MCF 10A (cell line): ENCODE results near the gene SLC13A4. TPM values are rescaled to one million over a fixed set of nuclear protein-coding genes. Genes with fewer than 3 reads are reported as not detected.
A peak's percentile ranks its signal among the peaks of the same experiment; 100 is the strongest.
"Not testable (repeated sequence)": the region's sequence is repeated elsewhere in the genome, so short reads cannot be mapped to it uniquely, and the experiment has no call there.

Experiments
- Bru-seq: library from RNA; stranded (reverse); fragments of 400-500 nt; gene quantifications from one replicate; lab custom pipeline; 2021; lab: Mats Ljungman, UMichigan
- BruChase-seq, 2 experiments: library from RNA; stranded (reverse); fragments of 400-500 nt; gene quantifications; one replicate each; lab custom pipeline; 2021; lab: Mats Ljungman, UMichigan
- BruUV-seq: library from RNA; stranded (reverse); fragments of 400-500 nt; replicated peaks from 2 replicates; lab custom pipeline; 2021; lab: Mats Ljungman, UMichigan
- CTCF ChIA-PET: fragments of 300-600 bp; sonication (Branson Sonifier 250); formaldehyde crosslinking; extraction: SDS; loops from one replicate; lab custom pipeline; 2021; ENCODE audit warnings: antibody characterized with exemption, inconsistent platforms; lab: Yijun Ruan, JAX
- POLR2A ChIA-PET: fragments of 300-600, 350-650 bp; sonication (Branson Sonifier 250); formaldehyde crosslinking; extraction: SDS; loops from one replicate; lab custom pipeline; 2020; ENCODE audit warnings: antibody characterized with exemption, inconsistent platforms; lab: Yijun Ruan, JAX
- DNase-seq: peaks from one replicate; pipeline ENCODE4 v3.0.0-alpha.2; 2018; ENCODE audit not compliant: unreplicated experiment
- H3K27ac Mint-ChIP-seq: one replicate; pipeline ENCODE4 v1.8.0; 2022; ENCODE audit warnings: mild to moderate bottlenecking, low read depth, mixed read lengths; ENCODE audit not compliant: unreplicated experiment
- H3K27me3 Mint-ChIP-seq: one replicate; pipeline ENCODE4 v1.8.0; 2022; ENCODE audit warnings: mixed read lengths; ENCODE audit not compliant: insufficient read depth, unreplicated experiment
- H3K36me3 Mint-ChIP-seq: one replicate; pipeline ENCODE4 v1.8.0; 2022; ENCODE audit warnings: mild to moderate bottlenecking, moderate library complexity, mixed read lengths; ENCODE audit not compliant: insufficient read depth, unreplicated experiment
- H3K4me1 Mint-ChIP-seq: one replicate; pipeline ENCODE4 v1.8.0; 2022; ENCODE audit warnings: mixed read lengths; ENCODE audit not compliant: insufficient read depth, unreplicated experiment
- H3K4me3 Mint-ChIP-seq: one replicate; pipeline ENCODE4 v1.8.0; 2022; ENCODE audit warnings: mild to moderate bottlenecking, moderate library complexity, mixed read lengths; ENCODE audit not compliant: unreplicated experiment
- H3K9me3 Mint-ChIP-seq: one replicate; pipeline ENCODE4 v1.8.0; 2022; ENCODE audit warnings: mixed read lengths; ENCODE audit not compliant: unreplicated experiment
- intact Hi-C: fragments of 100-400 bp; cut with micrococcal nuclease; formaldehyde crosslinking; loops from 2 replicates; pipeline ENCODE4 v1.14.1; 2022
- long read RNA-seq: library from polyadenylated mRNA; stranded (forward); transcript quantifications from one replicate; pipeline ENCODE4 v2.0.0, GENCODE V29; 2022
- total RNA-seq: library from RNA; stranded (reverse); gene quantifications from 2 replicates; pipeline ENCODE4 v1.2.3, GENCODE V29; 2022
- TF ChIP-seq, protein P1 (sequence below): fragments of 200-600 bp; IDR thresholded peaks from one replicate; pipeline ENCODE4 v1.8.0; 2022; ENCODE audit warnings: antibody characterized with exemption, mild to moderate bottlenecking; ENCODE audit not compliant: unreplicated experiment

Gene SLC13A4, protein sequence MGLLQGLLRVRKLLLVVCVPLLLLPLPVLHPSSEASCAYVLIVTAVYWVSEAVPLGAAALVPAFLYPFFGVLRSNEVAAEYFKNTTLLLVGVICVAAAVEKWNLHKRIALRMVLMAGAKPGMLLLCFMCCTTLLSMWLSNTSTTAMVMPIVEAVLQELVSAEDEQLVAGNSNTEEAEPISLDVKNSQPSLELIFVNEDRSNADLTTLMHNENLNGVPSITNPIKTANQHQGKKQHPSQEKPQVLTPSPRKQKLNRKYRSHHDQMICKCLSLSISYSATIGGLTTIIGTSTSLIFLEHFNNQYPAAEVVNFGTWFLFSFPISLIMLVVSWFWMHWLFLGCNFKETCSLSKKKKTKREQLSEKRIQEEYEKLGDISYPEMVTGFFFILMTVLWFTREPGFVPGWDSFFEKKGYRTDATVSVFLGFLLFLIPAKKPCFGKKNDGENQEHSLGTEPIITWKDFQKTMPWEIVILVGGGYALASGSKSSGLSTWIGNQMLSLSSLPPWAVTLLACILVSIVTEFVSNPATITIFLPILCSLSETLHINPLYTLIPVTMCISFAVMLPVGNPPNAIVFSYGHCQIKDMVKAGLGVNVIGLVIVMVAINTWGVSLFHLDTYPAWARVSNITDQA
- not detected in 2 replicates for total RNA-seq
- not detected for Bru-seq, nascent RNA
- BruChase-seq, experiment 1, labeled RNA remaining after a 6-hour chase = percentile 2 among the genes with signal in this experiment
- not detected for BruChase-seq, experiment 2, labeled RNA remaining after a 2-hour chase
- long read RNA-seq, partial matches to known transcripts = 0 of 2 reads
- long read RNA-seq, other reads (novel, unspliced or antisense) = 2 of 2 reads

DNA sequence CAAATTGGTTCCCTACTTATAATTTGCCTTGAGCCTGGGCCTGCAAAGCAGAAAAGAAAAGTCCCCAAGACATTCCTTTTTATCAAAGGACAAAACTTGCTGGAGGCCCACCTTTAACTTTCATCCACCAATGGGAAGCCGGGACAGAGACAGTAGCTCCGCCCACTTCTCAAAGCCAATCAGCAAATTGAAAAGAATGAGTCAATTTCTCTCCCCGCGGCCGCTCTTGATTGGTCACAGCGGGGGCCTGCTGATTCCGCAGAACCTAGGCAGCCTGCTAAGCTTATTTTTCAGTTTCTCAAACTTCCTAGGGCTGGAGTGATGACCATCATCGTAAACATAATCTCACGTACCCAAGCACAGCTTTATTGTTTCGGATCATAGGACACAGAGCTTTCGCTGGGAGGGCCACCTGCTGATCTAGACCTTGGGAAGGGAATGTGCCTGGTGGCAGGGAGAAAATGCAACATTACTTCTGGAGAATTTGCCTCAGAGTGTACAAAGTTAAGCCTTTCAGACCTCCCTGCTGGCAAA, at the start of gene SLC13A4:
Gene SLC13A4 (minus strand): TSS at position 51 of the 534 bp plus-strand sequence. CDS start 690 bp downstream, outside the sequence.
- no peaks in the 10 kb centered on the region for H3K4me1 Mint-ChIP-seq
- no peaks in the 10 kb centered on the region for H3K9me3 Mint-ChIP-seq
- H3K36me3 Mint-ChIP-seq = no peaks in the 10 kb centered on the region
- no peaks in the 10 kb centered on the region for H3K27me3 Mint-ChIP-seq
- ChIA-PET POLR2A (interaction anchor here (0.6 kb wide), 1 partner anchor 14 kb away, joined by 3 read pairs; no protein-coding TSS in a partner anchor), CTCF (interaction anchor here (1.0 to 1.2 kb wide), 2 partner anchors 17 to 181 kb away, joined by 3 to 8 read pairs; no protein-coding TSS in a partner anchor)
- TF ChIP-seq, protein P1, sequence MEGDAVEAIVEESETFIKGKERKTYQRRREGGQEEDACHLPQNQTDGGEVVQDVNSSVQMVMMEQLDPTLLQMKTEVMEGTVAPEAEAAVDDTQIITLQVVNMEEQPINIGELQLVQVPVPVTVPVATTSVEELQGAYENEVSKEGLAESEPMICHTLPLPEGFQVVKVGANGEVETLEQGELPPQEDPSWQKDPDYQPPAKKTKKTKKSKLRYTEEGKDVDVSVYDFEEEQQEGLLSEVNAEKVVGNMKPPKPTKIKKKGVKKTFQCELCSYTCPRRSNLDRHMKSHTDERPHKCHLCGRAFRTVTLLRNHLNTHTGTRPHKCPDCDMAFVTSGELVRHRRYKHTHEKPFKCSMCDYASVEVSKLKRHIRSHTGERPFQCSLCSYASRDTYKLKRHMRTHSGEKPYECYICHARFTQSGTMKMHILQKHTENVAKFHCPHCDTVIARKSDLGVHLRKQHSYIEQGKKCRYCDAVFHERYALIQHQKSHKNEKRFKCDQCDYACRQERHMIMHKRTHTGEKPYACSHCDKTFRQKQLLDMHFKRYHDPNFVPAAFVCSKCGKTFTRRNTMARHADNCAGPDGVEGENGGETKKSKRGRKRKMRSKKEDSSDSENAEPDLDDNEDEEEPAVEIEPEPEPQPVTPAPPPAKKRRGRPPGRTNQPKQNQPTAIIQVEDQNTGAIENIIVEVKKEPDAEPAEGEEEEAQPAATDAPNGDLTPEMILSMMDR = no peak
- H3K27ac Mint-ChIP-seq = no peak within 1 kb of the TSS
- no peak within 1 kb of the TSS for H3K4me3 Mint-ChIP-seq
- intact Hi-C loops = no loop called here
- no peak for DNase-seq
- no TSS peak for BruUV-seq

DNA sequence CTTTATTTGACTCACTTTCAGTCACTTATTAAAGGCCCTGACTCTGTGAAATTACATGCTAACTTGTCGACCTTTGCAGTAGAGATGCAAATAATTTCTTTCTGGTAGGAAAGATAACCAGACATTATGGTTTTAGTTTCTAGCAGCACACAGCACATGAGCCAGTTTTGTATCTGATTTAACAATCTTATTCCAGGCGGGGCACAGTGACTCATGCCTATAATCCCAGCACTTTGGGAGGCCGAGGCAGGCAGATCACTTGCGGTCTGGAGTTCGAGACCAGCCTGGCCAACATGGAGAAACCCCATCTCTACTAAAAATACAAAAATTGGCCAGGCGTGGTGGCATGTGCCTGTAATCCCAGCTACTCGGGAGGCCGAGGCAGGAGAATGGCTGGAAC, 47.9 kb upstream of the SLC13A4 start:
- intact Hi-C loops, H3K27ac Mint-ChIP-seq, POLR2A ChIA-PET, H3K36me3 Mint-ChIP-seq, H3K9me3 Mint-ChIP-seq, BruUV-seq, H3K4me1 Mint-ChIP-seq, H3K27me3 Mint-ChIP-seq, CTCF ChIA-PET, H3K4me3 Mint-ChIP-seq, DNase-seq: not testable (repeated sequence)

DNA sequence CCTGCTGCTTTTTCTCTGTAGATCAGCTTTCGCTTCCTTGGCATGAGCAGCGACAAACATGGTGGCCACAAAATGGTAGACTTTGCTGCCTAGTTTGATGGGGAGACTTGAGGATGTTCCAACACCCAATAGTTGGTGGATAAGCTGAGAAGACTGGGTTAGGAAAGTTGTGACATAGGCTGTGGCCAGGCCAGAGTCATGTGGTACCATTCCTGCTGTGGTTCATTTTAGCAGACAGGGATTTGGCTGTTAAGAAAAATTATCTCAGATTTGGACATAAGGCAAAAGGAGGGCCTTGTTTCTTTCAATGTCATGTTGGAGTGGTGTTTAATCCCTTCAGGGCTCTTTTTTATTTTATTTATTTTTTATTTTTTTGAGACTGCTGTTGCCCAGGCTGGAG, 47.2 kb upstream of the SLC13A4 start:
- TF ChIP-seq, protein P1 = no peak
- no peak overlapping the region for H3K27ac Mint-ChIP-seq
- ChIA-PET POLR2A (no interaction called here), CTCF (interaction anchor here (0.7 to 1.3 kb wide), 3 partner anchors 21 to 103 kb away, joined by 3 to 4 read pairs (median 4); no protein-coding TSS in a partner anchor)
- DNase-seq = no peak
- H3K4me1 Mint-ChIP-seq = peaks cover 7% of the 10 kb centered on the region
- H3K9me3 Mint-ChIP-seq = peaks cover 8% of the 10 kb centered on the region
- no peaks in the 10 kb centered on the region for H3K36me3 Mint-ChIP-seq
- no TSS peak for BruUV-seq
- H3K4me3 Mint-ChIP-seq = no peak overlapping the region
- intact Hi-C loops = no loop called here
- no peaks in the 10 kb centered on the region for H3K27me3 Mint-ChIP-seq

DNA sequence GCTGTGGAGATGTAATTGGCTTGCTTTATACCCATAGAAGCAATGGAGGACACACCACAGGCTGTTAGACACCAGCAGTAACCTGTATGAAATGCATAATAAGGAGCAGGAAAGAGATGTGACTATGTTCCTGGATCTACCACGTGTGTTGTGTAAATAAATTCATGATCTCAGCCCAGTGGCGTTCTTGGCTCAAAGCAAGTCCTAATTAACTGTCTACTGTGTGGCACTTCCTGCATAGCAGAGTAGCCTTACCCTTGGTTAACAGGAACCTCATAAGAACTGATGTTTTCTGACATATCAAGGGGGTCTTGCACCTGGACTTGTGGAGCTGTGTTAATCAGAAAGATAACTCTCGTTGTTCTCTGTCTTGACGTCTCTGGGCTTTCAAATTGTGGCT, 46.3 kb upstream of the SLC13A4 start:
- BruUV-seq = no TSS peak
- peaks cover 8% of the 10 kb centered on the region for H3K9me3 Mint-ChIP-seq
- CTCF ChIA-PET = interaction anchor here (0.6 to 1.3 kb wide), 5 partner anchors 10 to 235 kb away, joined by 3 to 5 read pairs (median 3); no protein-coding TSS in a partner anchor
- H3K36me3 Mint-ChIP-seq = no peaks in the 10 kb centered on the region
- TF ChIP-seq, protein P1 = no peak
- POLR2A ChIA-PET = interaction anchor here (0.7 kb wide), 1 partner anchor 111 kb away, joined by 5 read pairs; no protein-coding TSS in a partner anchor
- no peak for DNase-seq
- H3K27me3 Mint-ChIP-seq = no peaks in the 10 kb centered on the region
- H3K4me1 Mint-ChIP-seq = peaks cover 7% of the 10 kb centered on the region
- intact Hi-C loops = no loop called here
- H3K4me3 Mint-ChIP-seq = no peak overlapping the region
- H3K27ac Mint-ChIP-seq = no peak overlapping the region
